ENCODE data around the gene VCAN.

DNA sequence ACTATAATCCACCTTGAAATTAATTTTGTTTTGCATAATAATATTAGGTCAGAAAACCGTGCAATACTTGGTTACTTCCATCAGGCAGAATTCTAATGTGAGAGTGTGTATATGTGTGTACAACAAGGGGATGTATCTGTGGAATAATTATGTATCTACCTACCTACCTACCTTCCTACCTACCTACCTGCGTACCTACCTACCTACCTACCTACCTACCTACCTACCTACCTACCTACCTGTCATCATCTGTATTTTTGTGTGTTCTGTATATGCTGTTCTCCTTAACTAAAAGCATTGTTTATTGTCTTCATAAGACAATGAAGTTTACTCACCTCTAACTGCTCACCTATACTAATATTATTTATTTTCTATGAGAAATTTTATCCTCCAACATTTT, 52.8 kb downstream of the VCAN start:
- TF ChIP-seq CTCF (IDR thresholded peaks at IDR 0.05) (no peak), EZH2 (IDR thresholded peaks at IDR 0.05; ENCODE audit: borderline replicate concordance, insufficient read depth, low read depth, low read length, poor library complexity, severe bottlenecking) (no peak)

All from B cell (primary cell).